HG03066 (cell line): ENCODE data around the gene AFF3.
"Not testable (repeated sequence)": the region's sequence is repeated elsewhere in the genome, so short reads cannot be mapped to it uniquely, and the experiment has no call there.

Source experiments
- ATAC-seq: cut with Tn5 transposase; IDR thresholded peaks from one replicate; pipeline ENCODE4 v1.9.1; 2021; ENCODE audit warnings: low read depth; ENCODE audit not compliant: unreplicated experiment

The AFF3 gene

GRCh38 chr2:100142393-100142792 is at the start of gene AFF3:
Gene AFF3 (minus strand): TSS chr2:100142590. CDS start chr2:100104454, 38,136 bp downstream.
- peak; percentile 96 for ATAC-seq

GRCh38 chr2:100189387-100189786 is 47.0 kb upstream of the AFF3 start:
- no peak for ATAC-seq

GRCh38 chr2:100188326-100188725 is 45.9 kb upstream of the AFF3 start:
- ATAC-seq: no peak

- ATAC-seq: no peak
Measured at GRCh38 chr2:100186126-100186525, 43.7 kb upstream of the AFF3 start.

- no peak for ATAC-seq
Measured at GRCh38 chr2:100185516-100185915, 43.1 kb upstream of the AFF3 start.

- no peak for ATAC-seq
Measured at GRCh38 chr2:100185105-100185504, 42.7 kb upstream of the AFF3 start.

GRCh38 chr2:100184055-100184737 is 41.8 kb upstream of the AFF3 start:
- no peak for ATAC-seq

GRCh38 chr2:100182494-100183361 is 40.3 kb upstream of the AFF3 start:
- no peak for ATAC-seq

- ATAC-seq: no peak
Measured at GRCh38 chr2:100180503-100180902, 38.1 kb upstream of the AFF3 start.

- no peak for ATAC-seq
Measured at GRCh38 chr2:100179806-100180205, 37.4 kb upstream of the AFF3 start.

- ATAC-seq: no peak
Measured at GRCh38 chr2:100178864-100179263, 36.5 kb upstream of the AFF3 start.

- ATAC-seq: no peak
Measured at GRCh38 chr2:100178085-100178788, 35.8 kb upstream of the AFF3 start.

GRCh38 chr2:100176925-100177324 is 34.5 kb upstream of the AFF3 start:
- no peak for ATAC-seq

GRCh38 chr2:100174026-100174431 is 31.6 kb upstream of the AFF3 start:
- no peak for ATAC-seq

GRCh38 chr2:100166701-100167100 is 24.3 kb upstream of the AFF3 start:
- no peak for ATAC-seq

GRCh38 chr2:100163605-100164004 is 21.2 kb upstream of the AFF3 start:
- ATAC-seq: no peak

- no peak for ATAC-seq
Measured at GRCh38 chr2:100161945-100162620, 19.7 kb upstream of the AFF3 start.

GRCh38 chr2:100160396-100160795 is 18.0 kb upstream of the AFF3 start:
- no peak for ATAC-seq

GRCh38 chr2:100151832-100152231 is 9.4 kb upstream of the AFF3 start:
- not testable (repeated sequence) for ATAC-seq

GRCh38 chr2:100151310-100151709 is 8.9 kb upstream of the AFF3 start:
- ATAC-seq: no peak

- ATAC-seq: no peak
Measured at GRCh38 chr2:100148883-100149282, 6.5 kb upstream of the AFF3 start.
